Measurements from ENCODE around the gene EIF4G3. TPM values are rescaled to one million over a fixed set of nuclear protein-coding genes. Genes with fewer than 3 reads are reported as not detected.

EIF4G3 gene
- total and polyA plus RNA-seq, 10 donors = 14.3 to 97.3 (median 64.1) TPM

GRCh38 chr1:21099869-21100131 lies 76.9 kb downstream of the EIF4G3 start:
- DNase-seq = no peak
- Histone ChIP-seq H3K36me3 (peaks cover 0 to 25% (median 8%) of the 10 kb centered on the region in 6 donors), H3K4me1 (peaks cover 0 to 40% (median 16%) of the 10 kb centered on the region in 6 donors), H3K27me3 (replicated peaks in 1 of 7) (no peaks in the 10 kb centered on the region), H3K27ac (peak overlapping the region in 5 of 8 donors; percentile 19 to 66 (median 44)), H3K9me3 (no peaks in the 10 kb centered on the region), H3K4me3 (no peak overlapping the region)
- intact Hi-C loops (cut with DNase I; ENCODE audit: low total_unique reads) = no loop called here
- 69 to 94% (median 82%) methylated on average over 2 of the region's 2 CpGs for WGBS, 5 donors
- TF ChIP-seq POLR2A (IDR thresholded peaks at IDR 0.05) (no peak), POLR2AphosphoS5 (IDR thresholded peaks at IDR 0.05) (no peak)
- TF ChIP-seq, protein P1, sequence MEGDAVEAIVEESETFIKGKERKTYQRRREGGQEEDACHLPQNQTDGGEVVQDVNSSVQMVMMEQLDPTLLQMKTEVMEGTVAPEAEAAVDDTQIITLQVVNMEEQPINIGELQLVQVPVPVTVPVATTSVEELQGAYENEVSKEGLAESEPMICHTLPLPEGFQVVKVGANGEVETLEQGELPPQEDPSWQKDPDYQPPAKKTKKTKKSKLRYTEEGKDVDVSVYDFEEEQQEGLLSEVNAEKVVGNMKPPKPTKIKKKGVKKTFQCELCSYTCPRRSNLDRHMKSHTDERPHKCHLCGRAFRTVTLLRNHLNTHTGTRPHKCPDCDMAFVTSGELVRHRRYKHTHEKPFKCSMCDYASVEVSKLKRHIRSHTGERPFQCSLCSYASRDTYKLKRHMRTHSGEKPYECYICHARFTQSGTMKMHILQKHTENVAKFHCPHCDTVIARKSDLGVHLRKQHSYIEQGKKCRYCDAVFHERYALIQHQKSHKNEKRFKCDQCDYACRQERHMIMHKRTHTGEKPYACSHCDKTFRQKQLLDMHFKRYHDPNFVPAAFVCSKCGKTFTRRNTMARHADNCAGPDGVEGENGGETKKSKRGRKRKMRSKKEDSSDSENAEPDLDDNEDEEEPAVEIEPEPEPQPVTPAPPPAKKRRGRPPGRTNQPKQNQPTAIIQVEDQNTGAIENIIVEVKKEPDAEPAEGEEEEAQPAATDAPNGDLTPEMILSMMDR (IDR thresholded peaks at IDR 0.05 in 8 of 11, conservative IDR thresholded peaks at IDR 0.05 in 3 of 11) = no peak

GRCh38 chr1:21099034-21099868 lies 77.4 kb downstream of the EIF4G3 start:
- intact Hi-C loops (cut with DNase I; ENCODE audit: low total_unique reads) = no loop called here
- peaks cover 0 to 40% (median 16%) of the 10 kb centered on the region in 6 donors for H3K4me1 ChIP-seq

DNA sequence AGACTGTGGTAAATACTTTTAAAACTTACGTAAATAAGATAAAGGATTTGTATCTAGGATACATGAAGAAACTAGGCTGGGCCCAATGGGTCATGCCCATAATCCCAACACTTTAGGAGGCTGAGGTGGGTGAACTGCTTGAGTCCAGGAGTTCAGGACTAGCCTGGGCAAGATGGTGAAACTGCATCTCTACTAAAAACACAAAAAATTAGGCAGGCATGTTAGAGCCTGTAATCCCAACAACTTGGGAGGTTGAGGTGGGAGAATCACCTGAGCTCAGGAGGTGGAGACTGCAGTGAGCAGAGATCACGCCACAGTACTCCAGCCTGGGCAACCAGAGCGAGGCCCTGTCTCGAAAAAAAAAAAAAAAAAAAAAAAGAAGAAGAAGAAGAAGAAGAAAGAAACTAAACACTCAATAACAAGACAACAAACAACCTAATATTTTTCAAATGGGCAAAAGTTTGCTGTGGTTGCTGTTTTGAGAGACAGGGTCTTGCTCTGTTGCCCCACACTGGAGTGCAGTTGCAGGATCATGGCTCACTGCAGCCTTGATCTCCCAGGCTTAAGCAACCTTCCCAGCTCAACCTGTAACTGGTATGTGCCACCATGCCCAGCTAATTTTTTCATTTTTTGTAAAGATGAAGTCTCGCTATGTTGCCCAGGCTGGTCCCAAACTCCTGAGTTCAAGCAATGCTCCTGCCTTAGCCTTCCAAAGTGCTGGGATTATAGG lies 78.3 kb downstream of the EIF4G3 start:
- no peak overlapping the region for H3K4me3 ChIP-seq
- intact Hi-C loops (cut with DNase I; ENCODE audit: low total_unique reads) = no loop called here
- H3K27ac ChIP-seq = peak overlapping the region in 4 of 8 donors; percentile 33 to 66 (median 51)
- peaks cover 0 to 6% (median 0%) of the 10 kb centered on the region in 8 donors for H3K9me3 ChIP-seq
- WGBS, 5 donors = 81 to 95% (median 90%) methylated on average over 3 to 5 of the region's 5 CpGs
- TF ChIP-seq POLR2A (IDR thresholded peaks at IDR 0.05) (no peak), POLR2AphosphoS5 (IDR thresholded peaks at IDR 0.05) (no peak)
- TF ChIP-seq, protein P1 (IDR thresholded peaks at IDR 0.05 in 8 of 11, conservative IDR thresholded peaks at IDR 0.05 in 3 of 11) = no peak
- peaks cover 0 to 15% (median 0%) of the 10 kb centered on the region in 6 donors for H3K36me3 ChIP-seq
- DNase-seq = no peak
- peaks cover 0 to 40% (median 16%) of the 10 kb centered on the region in 6 donors for H3K4me1 ChIP-seq
- H3K27me3 ChIP-seq (replicated peaks in 1 of 7) = no peaks in the 10 kb centered on the region

More at GRCh38 chr1:21099034-21099868, 77.4 kb downstream of the EIF4G3 start:
- no peak for TF ChIP-seq POLR2A (IDR thresholded peaks at IDR 0.05)
- TF ChIP-seq POLR2AphosphoS5 (IDR thresholded peaks at IDR 0.05) = no peak
- TF ChIP-seq, protein P1 (IDR thresholded peaks at IDR 0.05 in 8 of 11, conservative IDR thresholded peaks at IDR 0.05 in 3 of 11) = no peak
- peak overlapping the region in 4 of 8 donors; percentile 19 to 66 (median 47) for H3K27ac ChIP-seq
- no peaks in the 10 kb centered on the region for H3K27me3 ChIP-seq (replicated peaks in 1 of 7)
- H3K4me3 ChIP-seq = no peak overlapping the region
- no peaks in the 10 kb centered on the region for H3K9me3 ChIP-seq
- DNase-seq = no peak
- 51 to 81% (median 63%) methylated on average over 2 of the region's 2 CpGs for WGBS, 5 donors
- peaks cover 0 to 23% (median 4%) of the 10 kb centered on the region in 6 donors for H3K36me3 ChIP-seq

DNA sequence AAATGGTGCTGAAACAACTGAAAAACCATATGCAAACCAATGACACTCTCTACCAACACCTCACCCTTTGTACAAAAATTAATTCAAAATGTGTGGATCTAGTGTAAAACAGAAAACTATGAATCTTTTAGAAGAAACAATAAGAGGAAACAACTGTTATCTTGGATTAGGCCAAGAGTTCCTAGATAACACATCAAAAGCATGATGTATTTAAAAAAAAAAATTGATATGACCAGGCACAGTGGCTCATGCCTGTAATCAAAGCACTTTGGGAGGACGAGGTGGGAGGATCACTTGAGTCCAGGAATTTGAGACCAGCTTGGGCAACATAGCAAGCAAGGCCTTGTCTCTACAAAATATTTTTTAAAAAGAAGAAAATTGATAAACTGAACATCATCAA lies 79.0 kb downstream of the EIF4G3 start:
- Histone ChIP-seq H3K27me3 (replicated peaks in 1 of 7) (no peaks in the 10 kb centered on the region), H3K9me3 (peaks cover 0 to 7% (median 0%) of the 10 kb centered on the region in 8 donors), H3K27ac (peak overlapping the region in 4 of 8 donors; percentile 33 to 66 (median 51)), H3K4me3 (no peak overlapping the region), H3K4me1 (peaks cover 0 to 40% (median 16%) of the 10 kb centered on the region in 6 donors), H3K36me3 (peaks cover 0 to 15% (median 0%) of the 10 kb centered on the region in 6 donors)
- 56 to 79% (median 71%) methylated on average over 1 of the region's 1 CpG for WGBS, 5 donors
- TF ChIP-seq, protein P1 (IDR thresholded peaks at IDR 0.05 in 8 of 11, conservative IDR thresholded peaks at IDR 0.05 in 3 of 11) = no peak
- TF ChIP-seq POLR2A (IDR thresholded peaks at IDR 0.05) = no peak
- no peak for TF ChIP-seq POLR2AphosphoS5 (IDR thresholded peaks at IDR 0.05)
- intact Hi-C loops (cut with DNase I; ENCODE audit: low total_unique reads) = no loop called here
- DNase-seq = no peak

All from spleen (tissue), 11 donors.